Suppressor macrophage treated with lipopolysaccharide for 4 hours (primary cell): ENCODE data around the gene RPL37A.
A peak's percentile ranks its signal among the peaks of the same experiment; 100 is the strongest.

Source experiments
- DNase-seq: peaks from one replicate; pipeline ENCODE4 v3.0.0-alpha.2; 2020

RPL37A gene

DNA sequence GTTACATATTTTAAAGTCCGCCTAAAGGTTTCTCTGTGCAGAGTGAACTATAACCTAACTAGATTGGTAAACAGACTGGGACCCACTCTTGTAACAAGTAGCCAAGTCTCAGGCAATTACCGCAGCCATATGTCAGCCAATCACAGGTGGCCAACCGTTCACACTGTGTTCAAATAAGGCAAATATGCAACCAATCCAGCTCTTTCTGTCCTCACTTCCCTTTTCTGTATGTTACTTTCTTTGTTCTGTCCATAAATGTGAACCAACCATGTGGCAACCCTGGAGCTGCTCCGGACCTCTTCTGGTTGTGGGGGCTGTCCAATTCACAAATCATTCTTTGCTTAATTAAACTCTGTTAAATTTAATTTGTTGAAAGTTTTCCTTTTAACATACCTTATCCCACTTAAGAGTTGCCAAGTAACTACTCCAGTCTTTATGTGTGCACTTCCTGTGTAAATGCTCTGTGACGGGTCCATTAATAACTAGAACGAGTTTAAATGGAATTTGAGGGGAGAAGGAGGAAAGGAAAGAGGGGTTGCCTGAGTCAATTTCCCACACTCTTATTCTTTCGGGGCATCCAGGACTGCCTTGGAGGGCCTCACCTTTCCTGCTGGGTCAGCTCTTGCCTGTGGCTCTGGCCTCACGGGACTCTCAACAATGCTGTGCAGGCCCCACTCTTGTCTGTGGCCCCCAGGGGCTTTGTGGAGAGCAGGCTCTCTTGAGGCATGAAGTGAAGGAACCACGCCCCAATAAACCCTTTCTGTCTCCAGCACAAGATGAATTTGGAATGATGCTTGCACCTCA is 6.6 kb upstream of the RPL37A start:
- peak; percentile 42 for DNase-seq

DNA sequence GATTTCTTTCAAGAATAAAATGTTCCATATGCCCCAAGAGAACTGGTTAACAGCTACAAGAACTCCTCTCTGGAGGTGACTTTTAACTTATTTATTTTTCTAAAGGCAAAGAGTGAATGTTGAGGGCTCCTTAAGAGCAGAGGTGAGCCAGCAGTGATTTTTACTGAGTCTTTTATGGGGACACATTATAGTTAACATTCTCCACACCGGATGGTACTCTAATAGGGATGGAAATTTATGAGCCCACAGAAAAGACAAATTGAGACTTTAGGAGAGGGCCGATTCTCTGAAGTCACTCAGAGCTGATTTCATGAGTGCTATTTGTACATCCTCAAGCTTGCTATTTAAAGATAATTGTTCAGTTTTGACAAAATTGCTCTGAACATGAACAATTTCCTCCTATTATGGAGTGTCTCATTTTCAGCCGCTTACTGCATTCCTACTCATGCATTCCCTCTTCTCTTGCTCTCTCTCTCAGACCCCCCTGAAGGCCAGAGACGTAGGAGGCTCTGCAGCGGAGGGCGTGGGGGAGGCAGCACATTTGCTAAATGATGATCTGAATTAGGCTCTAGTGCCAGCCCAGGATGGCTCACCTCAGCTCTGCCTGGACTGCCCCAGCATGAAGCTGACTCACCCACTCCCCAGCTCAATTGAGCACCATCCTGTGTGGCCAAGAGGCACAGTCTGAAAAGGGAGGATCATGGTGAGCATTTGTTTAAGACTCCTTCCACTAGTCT is 5.9 kb upstream of the RPL37A start:
- no peak for DNase-seq

DNA sequence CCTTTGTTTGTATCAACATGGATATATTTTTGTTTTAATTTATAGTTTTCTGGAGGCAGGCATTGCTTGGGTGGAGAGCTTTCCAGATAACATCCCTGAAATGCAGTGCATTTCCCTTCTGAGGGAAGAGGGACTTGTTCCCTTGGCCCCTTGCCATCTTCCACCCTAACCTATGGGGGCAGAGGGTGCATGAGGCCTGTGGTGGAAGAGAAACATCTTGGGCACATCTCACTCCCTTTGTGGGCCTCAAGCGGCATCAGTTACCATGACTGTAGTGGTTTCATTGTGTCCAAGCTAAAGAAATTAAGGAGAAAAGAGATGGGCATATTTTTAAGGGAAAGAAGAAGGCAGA is 5.3 kb upstream of the RPL37A start:
- no peak for DNase-seq

DNA sequence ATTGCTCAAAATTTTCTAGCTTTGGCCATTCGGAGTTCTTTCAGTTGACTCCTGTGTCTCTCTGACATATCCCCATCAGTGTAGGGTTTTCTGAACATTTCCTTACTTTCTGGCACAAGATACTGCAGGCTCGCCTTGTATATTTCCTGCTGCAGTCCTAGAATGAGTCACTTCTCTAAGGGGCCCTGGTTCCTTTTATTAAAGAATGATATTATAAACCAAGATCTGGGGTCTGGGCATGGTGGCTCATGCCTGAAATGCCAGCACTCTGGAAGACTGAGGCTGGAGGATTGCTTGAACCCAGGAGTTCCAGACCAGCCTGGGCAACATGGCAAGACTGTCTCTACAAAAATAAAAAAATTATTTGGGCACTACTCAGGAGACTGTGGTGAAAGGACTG is 3.0 kb upstream of the RPL37A start:
- peak; percentile 38 for DNase-seq

DNA sequence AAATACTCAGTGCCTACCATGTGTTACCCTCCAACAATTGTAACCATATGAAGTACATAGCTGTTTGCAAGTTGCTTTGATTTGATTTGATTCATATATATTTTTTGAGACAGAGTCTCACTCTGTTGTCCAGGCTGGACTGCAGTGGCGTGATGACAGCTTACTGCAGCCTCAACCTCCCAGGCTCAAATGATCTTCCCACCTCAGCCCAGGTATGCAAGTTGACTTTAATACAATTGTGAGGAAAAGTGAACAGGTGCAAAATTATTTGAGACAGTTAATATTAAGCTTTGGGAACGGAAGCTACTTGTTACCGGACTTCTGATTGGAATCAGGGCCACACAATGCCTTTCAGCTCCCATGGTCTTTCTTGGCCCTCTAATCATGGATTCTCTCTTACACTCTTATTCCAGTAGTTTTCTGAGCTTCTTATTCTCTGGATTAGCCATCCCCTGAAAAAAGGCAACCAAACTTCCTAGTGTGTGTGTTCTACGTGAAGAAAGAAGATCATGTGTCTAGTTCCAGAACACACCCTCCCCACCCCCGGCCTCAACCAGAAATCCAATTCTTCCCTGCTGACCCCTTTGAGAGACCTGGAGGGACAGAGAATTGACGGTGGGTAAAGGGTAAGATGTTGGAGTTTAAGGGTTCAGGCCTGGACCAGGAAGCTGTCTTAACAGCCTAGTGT is 1.1 kb upstream of the RPL37A start:
- peak; percentile 30 for DNase-seq

DNA sequence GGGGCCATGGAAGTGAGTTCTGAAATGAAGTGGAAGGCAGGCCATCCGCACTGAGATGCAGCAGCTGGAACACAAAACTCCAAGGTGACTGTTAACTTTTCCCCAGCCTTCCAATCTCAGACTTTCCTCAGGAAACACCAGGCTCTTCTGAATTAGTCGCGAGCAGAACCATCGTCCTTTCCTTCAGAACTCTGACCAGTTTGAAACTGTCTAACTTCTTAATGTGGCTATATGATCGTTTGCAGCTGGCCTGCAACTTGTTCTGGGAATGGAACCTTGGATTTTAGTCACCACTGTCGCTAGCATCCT is 620 bp upstream of the RPL37A start:
- no peak for DNase-seq

DNA sequence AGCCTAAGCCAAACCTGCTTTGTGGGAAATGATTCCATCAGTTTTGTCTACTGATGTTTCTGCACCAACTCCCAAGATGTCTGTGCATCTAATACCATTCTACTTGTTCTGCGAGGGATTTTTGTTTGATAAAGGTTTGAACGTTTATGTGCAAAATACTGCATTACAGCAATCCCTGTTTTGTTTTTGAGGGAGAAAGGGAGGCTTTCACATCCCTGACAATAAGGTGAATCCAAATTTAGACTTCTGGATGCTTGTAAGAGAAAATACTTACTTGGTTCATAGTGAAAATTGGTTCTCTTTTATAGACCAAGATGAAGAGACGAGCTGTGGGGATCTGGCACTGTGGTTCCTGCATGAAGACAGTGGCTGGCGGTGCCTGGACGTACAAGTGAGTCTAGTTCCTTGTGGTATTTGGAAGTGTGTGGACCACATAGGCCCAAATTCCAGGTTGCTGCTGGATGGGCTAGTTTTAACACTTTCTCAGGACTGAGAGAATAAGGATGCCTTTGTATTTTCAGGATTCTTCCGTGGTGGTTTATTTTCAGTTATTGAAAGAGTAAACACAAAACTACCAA is 1.1 kb downstream of the RPL37A start:
- no peak for DNase-seq

DNA sequence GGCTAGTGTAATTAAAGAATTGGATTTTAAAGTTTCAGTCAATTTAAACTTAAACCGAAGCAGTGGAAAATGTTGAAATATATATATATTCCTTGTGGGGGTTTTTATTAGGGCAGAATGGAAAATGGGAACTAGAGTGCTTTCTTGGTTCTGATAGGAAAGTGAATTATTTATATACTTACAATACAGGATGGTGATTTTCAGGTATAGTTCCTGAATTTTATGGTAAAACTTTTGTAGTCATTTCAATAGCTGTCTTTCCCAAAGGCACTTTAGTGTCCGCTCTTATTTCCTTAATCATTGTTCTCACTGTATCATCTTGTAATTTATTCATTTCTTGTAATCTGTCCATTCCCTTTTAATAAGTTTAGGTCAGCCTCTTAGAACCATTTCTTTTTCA is 1.9 kb downstream of the RPL37A start:
- DNase-seq = no peak

DNA sequence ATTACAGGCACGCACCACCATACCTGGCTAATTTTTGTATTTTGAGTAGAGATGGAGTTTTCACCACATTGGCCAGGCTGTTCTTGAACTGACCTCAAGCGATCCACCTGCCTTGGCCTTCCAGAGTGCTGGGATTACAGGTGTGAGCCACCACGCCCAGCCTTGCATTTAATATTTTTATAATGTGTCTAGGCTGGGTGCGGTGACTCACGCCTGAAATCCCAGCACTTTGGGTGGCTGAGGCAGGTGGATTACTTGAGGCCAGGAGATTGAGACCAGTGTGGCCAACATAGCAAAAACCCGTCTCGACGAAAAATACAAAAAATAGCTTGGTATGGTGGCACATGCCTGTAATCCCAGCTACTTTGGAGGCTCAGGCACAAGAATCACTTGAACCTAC is 3.2 kb downstream of the RPL37A start:
- no peak for DNase-seq

DNA sequence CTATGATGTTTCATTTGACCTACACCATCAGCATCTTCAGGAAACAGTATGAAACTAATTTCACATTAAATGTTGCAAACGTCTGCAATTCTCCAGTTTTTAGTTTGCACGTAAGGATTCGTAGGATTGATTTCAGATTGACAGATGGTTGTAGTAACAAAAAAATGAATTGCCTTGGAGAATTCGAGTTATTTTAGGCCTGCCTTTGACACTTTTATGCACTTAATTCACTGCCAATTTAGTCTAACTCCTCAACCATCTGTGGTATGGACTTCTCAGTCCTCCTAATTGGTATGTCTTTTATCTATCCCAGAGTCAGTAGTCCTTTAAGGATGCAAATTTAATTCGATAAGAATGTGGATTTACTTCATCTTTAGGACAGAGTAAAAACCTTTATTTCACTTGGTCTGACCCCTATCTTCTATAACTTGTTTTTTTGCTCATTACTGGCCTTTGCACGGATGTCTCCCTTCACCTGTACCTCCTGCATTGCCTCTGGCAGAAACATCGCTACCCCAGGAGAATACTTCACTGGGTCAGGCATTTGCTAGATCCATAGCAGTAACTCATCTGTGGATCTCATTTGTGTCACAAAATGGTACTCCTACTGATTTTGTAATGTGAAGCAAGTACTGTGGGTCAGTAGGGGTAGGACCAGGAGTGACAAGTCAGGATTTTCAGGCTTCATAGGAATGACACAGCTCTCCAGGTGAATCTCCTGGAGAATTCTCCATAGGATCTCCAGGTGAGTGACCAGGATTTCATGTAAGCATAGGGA is 3.9 kb downstream of the RPL37A start:
- DNase-seq = no peak

DNA sequence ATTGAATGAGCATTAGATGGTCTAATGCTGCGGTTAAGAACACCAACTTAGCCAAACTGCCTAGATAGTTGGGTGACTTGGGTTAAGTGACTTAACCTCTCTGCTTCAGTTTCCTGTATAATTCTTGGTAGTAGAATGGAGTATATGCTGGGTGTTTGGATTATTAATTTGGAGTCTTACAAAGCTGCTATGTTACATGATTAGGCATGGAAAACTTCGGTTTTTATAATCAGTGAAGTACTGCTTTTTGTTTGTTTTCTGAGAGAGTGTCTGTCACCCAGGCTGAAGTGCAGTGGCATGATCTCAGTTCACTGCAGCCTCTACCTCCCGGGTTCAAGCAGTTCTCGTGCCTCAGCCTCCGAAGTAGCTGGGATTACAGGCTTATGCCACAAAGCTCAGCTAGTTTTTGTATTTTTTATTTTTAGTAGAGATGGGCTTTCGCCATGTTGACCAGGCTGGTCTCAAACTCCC is 4.5 kb downstream of the RPL37A start:
- no peak for DNase-seq

DNA sequence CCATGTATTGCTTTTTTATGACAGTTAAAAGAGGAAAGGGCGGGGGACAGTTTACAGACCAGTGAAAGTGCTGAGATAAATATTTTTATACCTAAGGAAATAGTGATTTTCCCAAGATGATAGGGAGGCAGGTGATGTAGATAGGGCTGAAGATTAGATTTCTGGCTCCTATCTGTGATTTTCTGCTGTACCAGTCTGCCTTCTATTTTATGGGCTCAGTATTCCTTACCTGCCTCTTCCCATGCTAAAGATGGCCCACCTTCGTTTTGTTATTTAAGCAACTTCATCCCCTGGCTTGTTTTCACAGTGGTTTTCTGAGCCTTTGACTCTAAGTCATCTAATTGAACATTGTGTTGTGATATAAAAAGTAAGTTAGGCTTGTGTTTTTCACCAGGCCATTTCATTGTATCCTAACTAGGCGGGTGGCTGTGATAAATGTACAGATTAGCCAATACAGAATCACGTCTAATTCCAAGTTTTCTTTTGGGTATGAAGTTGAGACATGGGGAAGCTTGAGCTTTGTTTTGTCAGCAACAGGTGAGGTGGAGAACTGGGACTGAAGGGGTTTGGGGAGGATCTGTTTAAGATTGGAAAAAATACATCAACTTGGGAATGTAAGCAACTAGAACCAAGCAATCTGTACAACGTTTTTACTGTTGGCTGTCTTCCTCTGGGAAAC is 5.2 kb downstream of the RPL37A start:
- DNase-seq = no peak

DNA sequence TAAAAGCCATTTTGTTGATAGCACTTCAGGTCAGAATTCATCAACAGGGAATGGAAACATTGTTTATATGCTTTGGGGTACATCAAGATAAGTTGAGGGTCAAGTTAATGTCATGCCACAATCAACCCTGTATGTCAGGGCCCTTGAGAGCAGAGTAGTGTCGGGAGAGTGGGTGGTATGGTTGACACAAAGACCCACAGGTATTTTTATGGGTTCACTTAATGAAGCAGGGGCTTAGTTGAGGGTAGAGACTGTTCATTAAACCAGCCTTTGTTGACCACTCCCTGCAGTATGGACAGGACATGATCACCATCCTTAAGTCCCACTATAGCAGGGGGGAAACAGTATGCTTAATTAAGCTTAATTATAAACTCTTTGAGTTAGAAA is 5.7 kb downstream of the RPL37A start:
- no peak for DNase-seq

DNA sequence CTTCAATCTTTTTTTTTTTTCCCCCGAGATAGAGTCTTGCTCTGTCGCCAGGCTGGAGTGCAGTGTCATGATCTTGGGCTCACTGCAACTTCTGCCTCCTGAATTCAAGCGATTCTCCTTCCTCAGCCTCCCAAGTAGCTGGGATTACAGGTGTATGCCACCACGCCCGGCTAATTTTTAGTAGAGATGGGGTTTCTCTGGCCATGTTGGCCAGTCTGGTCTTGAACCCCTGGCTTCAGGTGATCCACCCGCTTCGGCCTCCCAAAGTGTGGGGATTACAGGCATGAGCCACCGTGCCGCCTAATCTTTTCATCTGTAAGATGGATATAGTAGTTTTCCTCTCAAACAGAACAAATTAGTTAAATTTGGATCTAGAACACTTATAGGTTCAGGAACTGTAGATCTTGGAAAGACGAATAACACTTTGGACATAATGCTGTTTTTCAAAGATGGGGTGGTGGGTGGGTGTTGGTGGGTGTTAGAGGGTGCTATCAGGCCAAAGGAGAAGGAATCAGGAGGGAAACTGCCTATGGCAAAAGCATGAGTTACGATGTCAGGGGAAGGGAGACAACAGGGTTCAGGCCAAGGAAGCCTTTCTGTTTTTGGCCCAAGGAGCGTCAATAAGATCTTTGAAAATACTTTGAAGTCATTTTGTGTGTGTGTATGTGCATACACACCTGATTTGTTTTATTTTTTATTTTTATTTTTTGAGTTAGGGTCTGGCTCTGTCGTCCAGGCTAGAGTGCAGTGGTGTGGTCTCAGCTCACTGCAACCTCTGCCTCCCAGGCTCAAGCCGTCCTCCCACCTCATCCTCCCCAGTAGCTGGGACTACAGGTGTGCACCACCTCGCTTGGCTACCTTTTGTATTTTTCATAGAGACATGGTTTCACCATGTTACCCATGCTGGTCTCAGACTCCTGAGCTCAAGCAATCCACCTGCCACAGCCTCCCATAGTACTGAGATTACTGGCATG is 6.8 kb downstream of the RPL37A start:
- DNase-seq = no peak

DNA sequence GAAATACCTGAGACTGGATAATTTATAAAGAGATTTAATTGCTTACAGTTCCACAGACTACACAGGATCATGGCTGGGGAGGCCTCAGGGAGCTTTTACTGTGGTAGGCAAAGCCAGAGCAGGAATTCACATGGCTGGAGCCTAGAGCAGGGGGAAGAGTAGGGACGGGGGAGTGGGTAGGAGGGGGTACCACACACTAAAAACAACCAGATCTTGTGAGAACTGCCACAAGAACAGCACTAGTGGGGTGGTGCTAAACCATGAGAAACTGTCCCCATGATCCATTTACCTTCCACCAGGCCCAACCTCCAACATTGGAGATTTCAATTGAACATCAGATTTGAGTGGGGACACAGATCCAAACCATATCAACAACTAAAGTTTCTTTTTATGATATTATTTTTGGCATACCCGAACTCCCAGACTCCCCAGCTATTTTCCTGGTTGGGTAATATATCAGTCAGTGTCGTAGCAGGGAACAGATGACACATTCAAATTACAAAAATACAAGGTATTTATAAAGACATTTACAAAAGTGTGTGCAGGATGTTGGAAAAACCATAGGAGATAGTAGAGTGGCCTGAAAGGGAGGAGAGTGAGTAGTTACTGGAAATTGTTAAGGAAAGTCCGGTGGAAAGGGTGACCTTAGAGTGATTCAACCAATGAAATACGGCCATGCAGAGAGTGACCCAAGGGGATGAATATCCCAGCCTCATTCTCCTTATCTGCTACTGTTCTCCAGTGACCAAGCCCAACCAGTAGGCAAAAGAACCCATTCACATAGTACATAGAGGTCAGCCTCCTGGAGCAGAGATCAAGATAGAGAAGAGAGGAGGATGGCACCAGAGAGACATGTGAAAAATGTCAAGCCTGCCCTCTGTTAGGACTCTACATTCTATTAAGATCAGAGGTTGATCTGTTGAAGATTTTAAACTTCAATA is 8.8 kb downstream of the RPL37A start:
- DNase-seq = no peak

DNA sequence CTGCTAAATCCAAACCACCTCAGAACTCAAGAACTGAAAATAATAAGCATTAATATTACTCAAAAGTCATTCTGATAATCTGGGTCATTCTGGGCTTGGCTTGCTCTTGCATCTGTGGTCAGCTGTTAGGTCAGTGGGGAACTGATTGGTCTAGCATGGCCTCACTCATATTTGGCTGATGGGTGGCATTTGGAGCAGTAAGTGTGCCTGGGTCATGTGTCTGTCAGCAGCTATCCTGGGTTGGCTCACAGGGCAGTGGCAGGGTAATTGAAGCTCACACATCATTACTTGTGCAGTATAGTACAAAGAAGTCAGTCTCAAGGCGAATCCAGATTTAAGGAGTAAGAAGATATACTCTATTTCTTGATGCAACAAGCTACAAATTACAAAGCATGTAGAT is 9.6 kb downstream of the RPL37A start:
- peak; percentile 29 for DNase-seq

DNA sequence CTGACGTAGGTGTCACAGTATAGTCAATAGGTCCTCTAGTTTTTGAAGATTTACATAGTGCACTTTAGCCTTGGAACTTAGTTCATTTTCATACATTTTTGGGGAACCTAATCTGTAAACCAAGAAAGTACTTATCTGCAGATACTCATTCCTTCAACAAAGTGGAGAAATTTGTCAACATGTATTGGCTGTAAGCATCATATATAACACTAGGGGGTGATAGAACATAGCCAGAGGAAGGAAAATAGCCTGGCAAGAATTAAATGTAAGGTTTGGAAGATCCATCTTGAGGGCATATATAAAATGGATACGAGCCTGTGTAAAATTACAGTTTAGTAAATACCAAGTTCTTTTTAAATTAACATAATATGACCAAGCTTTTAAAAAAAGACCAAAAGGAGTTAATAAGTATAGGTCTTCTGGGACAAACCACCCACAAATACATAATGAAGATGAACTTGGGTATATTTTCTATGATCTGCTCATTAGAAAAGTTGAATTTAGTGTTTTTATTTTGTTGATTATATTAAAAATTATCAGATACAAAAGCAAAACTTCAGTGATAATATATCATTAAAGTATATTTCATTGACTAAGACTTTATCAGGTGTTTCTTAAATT is 18.2 kb downstream of the RPL37A start:
- DNase-seq = peak; percentile 49

DNA sequence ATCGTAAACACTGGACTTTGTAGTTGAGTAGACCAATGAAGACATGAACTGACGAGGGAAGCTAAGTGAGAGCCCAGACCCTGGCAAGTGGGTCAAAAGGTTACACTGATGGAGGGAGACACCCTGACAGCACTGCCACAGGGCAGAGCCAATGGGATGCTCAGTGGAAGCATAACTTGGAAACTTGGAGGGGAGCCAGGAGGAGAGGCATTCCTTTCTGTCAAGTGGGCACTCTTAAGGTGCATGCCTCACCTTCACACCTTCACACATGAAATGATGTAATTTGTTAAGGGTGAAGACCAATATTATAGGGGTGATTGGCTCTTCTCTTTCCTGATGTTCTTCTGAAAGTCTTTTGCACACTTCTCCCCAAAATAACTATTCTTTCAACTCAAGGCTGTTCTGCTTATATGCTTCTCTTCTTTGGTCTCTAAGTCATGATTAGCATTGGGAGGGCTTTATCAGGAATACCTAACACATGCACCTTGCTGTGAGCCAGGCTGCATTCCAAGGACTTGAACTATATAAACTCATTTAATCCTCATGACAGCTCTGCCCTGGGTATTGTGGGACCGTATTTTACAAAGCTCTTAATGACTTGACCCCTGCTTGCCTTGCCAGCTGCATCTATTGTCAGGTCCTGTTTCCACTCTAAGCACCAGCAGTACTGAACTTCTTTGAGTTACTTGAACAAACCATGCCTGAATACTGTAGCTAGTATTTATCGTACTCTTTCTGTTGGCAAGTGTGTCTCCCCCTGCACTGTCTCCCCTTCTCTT is 19.0 kb downstream of the RPL37A start:
- DNase-seq = no peak
